Activated B cell treated with CpG ODN at 0.5 μM for 24 hours (primary cell): ENCODE results near the gene EEFSEC. TPM values are rescaled to one million over a fixed set of nuclear protein-coding genes. Genes with fewer than 3 reads are reported as not detected.

Source experiments
- ATAC-seq: fragments of 200-7000 bp; cut with Tn5 transposase; one replicate; pipeline ENCODE4 v1.10.0; 2021; ENCODE audit warnings: low read depth, mild to moderate bottlenecking, moderate library complexity
- CTCF ChIA-PET: fragments of 350-600 bp; sonication (Branson Sonifier 250); formaldehyde crosslinking; loops from one replicate; lab custom pipeline; 2021; ENCODE audit warnings: antibody characterized with exemption; lab: Charles Lee
- POLR2A ChIA-PET: fragments of 350-600 bp; sonication (Branson Sonifier 250); formaldehyde crosslinking; loops from one replicate; lab custom pipeline; 2021; ENCODE audit warnings: antibody characterized with exemption; lab: Charles Lee
- DNase-seq: peaks from one replicate; pipeline ENCODE4 v3.0.0; 2022
- H3K27ac Mint-ChIP-seq: one replicate; pipeline ENCODE4 v1.8.0; 2020; ENCODE audit warnings: mixed read lengths
- H3K27me3 Mint-ChIP-seq: one replicate; pipeline ENCODE4 v1.8.0; 2021; ENCODE audit warnings: mixed read lengths
- H3K36me3 Mint-ChIP-seq: one replicate; pipeline ENCODE4 v1.8.0; 2021; ENCODE audit warnings: low read depth, mixed read lengths
- H3K4me1 Mint-ChIP-seq: one replicate; pipeline ENCODE4 v1.8.0; 2021; ENCODE audit warnings: mixed read lengths
- H3K4me3 Mint-ChIP-seq: one replicate; pipeline ENCODE4 v1.8.0; 2020; ENCODE audit warnings: mild to moderate bottlenecking, mixed read lengths
- H3K9me3 Mint-ChIP-seq: one replicate; pipeline ENCODE4 v1.8.0; 2020; ENCODE audit warnings: mixed read lengths
- intact Hi-C: fragments of 100-400 bp; cut with micrococcal nuclease; formaldehyde crosslinking; loops from one replicate; pipeline ENCODE4 v1.15.1; 2024
- total RNA-seq: library from RNA; stranded (reverse); gene quantifications from 2 replicates; pipeline ENCODE4 v1.2.3, GENCODE V29; 2022
- TF ChIP-seq, protein P1 (sequence below): fragments of 200-600 bp; IDR thresholded peaks from one replicate; pipeline ENCODE4 v1.8.0; 2022; ENCODE audit warnings: antibody characterized with exemption, mild to moderate bottlenecking

Gene EEFSEC
- total RNA-seq, 1 donor from 2014 or later = 20.0 TPM

- Mint-ChIP-seq H3K27ac (no peak overlapping the region), H3K9me3 (no peaks in the 10 kb centered on the region), H3K4me3 (no peak overlapping the region), H3K4me1 (peaks cover 6% of the 10 kb centered on the region), H3K36me3 (peaks cover 27% of the 10 kb centered on the region), H3K27me3 (no peaks in the 10 kb centered on the region)
- ATAC-seq (no peak), DNase-seq (no peak)
- ChIA-PET CTCF (no interaction called here), POLR2A (no interaction called here)
- intact Hi-C loops = no loop called here
- TF ChIP-seq, protein P1, sequence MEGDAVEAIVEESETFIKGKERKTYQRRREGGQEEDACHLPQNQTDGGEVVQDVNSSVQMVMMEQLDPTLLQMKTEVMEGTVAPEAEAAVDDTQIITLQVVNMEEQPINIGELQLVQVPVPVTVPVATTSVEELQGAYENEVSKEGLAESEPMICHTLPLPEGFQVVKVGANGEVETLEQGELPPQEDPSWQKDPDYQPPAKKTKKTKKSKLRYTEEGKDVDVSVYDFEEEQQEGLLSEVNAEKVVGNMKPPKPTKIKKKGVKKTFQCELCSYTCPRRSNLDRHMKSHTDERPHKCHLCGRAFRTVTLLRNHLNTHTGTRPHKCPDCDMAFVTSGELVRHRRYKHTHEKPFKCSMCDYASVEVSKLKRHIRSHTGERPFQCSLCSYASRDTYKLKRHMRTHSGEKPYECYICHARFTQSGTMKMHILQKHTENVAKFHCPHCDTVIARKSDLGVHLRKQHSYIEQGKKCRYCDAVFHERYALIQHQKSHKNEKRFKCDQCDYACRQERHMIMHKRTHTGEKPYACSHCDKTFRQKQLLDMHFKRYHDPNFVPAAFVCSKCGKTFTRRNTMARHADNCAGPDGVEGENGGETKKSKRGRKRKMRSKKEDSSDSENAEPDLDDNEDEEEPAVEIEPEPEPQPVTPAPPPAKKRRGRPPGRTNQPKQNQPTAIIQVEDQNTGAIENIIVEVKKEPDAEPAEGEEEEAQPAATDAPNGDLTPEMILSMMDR = no peak
These were observed 10.2 kb downstream of the EEFSEC start for GRCh38 chr3:128163432-128163831.

GRCh38 chr3:128166971-128167453 lies 13.7 kb downstream of the EEFSEC start:
- intact Hi-C loops = no loop called here
- H3K4me3 Mint-ChIP-seq = no peak overlapping the region

DNA sequence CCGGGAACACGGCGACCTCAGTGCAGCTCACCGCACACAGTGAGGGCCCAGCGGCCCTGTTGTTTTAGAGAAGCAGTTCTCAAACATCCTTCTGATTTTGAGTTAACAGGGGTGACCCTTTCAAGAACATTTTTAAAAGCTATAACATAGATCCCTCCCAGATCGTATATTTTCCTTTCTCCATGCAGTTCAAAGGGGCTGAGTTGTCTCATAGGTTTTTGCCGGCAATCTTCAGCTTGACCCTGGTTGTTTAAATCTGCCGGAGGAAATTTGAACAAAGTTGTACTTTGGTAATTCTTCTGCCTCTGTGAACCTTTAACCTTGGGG lies 14.3 kb downstream of the EEFSEC start:
- peaks cover 9% of the 10 kb centered on the region for H3K36me3 Mint-ChIP-seq
- no peaks in the 10 kb centered on the region for H3K27me3 Mint-ChIP-seq
- peaks cover 11% of the 10 kb centered on the region for H3K4me1 Mint-ChIP-seq
- no peak overlapping the region for H3K4me3 Mint-ChIP-seq
- ChIA-PET CTCF (no interaction called here), POLR2A (no interaction called here)
- no peak for ATAC-seq
- DNase-seq = no peak
- no peaks in the 10 kb centered on the region for H3K9me3 Mint-ChIP-seq
- TF ChIP-seq, protein P1 = no peak
- H3K27ac Mint-ChIP-seq = no peak overlapping the region
- intact Hi-C loops = no loop called here

More at GRCh38 chr3:128166971-128167453, 13.7 kb downstream of the EEFSEC start:
- ATAC-seq (no peak), DNase-seq (no peak)
- Mint-ChIP-seq H3K4me1 (peaks cover 11% of the 10 kb centered on the region), H3K36me3 (peaks cover 12% of the 10 kb centered on the region), H3K27ac (no peak overlapping the region), H3K27me3 (no peaks in the 10 kb centered on the region), H3K9me3 (no peaks in the 10 kb centered on the region)
- POLR2A ChIA-PET = no interaction called here
- TF ChIP-seq, protein P1 = no peak
- CTCF ChIA-PET = no interaction called here

DNA sequence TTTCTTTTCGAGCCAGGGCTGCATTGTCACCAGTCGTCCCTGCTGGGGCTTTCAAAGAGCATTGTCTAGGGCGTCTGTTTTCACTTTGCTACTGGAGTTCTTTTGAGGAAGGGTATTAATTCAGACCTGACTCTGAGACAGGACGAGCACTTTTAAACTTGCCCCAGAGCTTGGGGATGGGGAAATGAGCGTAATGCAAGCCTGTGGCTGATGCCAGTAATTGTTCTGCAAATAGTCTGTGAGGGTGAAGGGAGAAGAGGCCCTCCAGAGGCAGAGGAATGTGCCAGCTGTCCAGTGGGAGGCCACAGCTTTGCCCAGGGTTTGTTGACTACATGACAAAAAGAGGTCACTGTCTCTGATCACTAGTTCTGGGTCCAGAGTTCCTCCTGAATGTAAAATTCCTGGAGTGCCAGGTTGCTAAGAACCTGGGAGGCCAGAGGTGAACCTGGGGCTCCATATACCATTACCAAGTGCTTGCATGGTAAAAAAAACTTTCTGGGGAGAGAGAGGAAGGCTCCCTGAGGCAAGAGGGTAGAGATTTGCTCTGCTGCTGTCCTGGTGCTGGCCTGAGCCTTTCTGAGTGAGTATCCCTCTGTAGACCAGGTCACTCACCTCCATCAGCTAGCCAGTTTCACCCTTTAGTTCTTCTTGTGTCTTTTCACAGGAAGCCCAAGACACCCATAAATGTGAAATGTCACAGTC lies 14.8 kb downstream of the EEFSEC start:
- Mint-ChIP-seq H3K9me3 (no peaks in the 10 kb centered on the region), H3K4me1 (peaks cover 11% of the 10 kb centered on the region), H3K27me3 (no peaks in the 10 kb centered on the region), H3K4me3 (no peak overlapping the region), H3K27ac (no peak overlapping the region), H3K36me3 (peaks cover 9% of the 10 kb centered on the region)
- DNase-seq (no peak), ATAC-seq (no peak)
- TF ChIP-seq, protein P1 = no peak
- intact Hi-C loops = no loop called here
- CTCF ChIA-PET = no interaction called here
- POLR2A ChIA-PET = no interaction called here

DNA sequence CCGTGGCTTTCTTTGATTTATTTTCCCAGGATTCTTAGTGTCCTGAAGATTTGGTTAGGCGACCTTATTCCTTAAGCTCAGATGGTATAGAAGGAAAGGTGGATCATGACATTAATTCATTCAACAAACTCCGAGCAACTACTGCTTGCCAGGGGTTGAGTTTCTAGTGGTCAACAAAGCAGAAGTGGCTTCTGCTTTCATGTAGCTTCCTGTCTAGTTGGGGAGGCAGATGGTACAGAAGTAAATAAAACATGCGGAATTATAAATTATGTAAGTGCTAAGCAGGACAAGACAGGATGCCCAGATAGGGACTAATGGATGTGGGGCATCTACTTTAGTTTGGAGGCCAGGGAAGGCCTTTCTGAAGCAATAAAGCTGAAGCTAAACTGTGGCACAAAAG lies 15.6 kb downstream of the EEFSEC start:
- H3K9me3 Mint-ChIP-seq = no peaks in the 10 kb centered on the region

More for the DNA sequence above, 15.6 kb downstream of the EEFSEC start:
- DNase-seq (no peak), ATAC-seq (no peak)
- Mint-ChIP-seq H3K27ac (no peak overlapping the region), H3K36me3 (peaks cover 9% of the 10 kb centered on the region), H3K4me3 (no peak overlapping the region), H3K4me1 (peaks cover 12% of the 10 kb centered on the region), H3K27me3 (no peaks in the 10 kb centered on the region)
- TF ChIP-seq, protein P1 = no peak
- intact Hi-C loops = no loop called here
- CTCF ChIA-PET = no interaction called here
- POLR2A ChIA-PET = no interaction called here
